HepG2 (cell line): ENCODE results near the gene FGF19. TPM values are rescaled to one million over a fixed set of nuclear protein-coding genes. Genes with fewer than 3 reads are reported as not detected.

Experiments
- ARHGAP35 ChIP-seq: sonication (generic); formaldehyde crosslinking; IDR thresholded peaks from 2 replicates; pipeline ENCODE4 v1.9.0; 2022; ENCODE audit warnings: mild to moderate bottlenecking, inconsistent platforms, moderate library complexity, missing genetic modification reagents, borderline replicate concordance
- EP300 ChIP-seq, 3 experiments: sonication (generic) in 1 of 3; formaldehyde crosslinking in 1 of 3; IDR thresholded peaks; 2 replicates each; pipeline versions ENCODE4 v1.5.1 to v1.6.1; 2011 to 2020; ENCODE audit warnings: low read depth in 2 of 3, low read length in 2 of 3, borderline replicate concordance in 1 of 3, improper control_type of control experiment in 1 of 3, mild to moderate bottlenecking in 1 of 3, missing genetic modification reagents in 1 of 3, moderate library complexity in 1 of 3
- FOSL2 ChIP-seq: sonication (generic); formaldehyde crosslinking; IDR thresholded peaks from 2 replicates; pipeline ENCODE4 v1.4.0; 2020; ENCODE audit warnings: missing genetic modification reagents
- HHEX ChIP-seq: IDR thresholded peaks from 2 replicates; pipeline ENCODE4 v1.6.1; 2016; ENCODE audit warnings: control low read depth
- HNF4A ChIP-seq: sonication (generic); formaldehyde crosslinking; IDR thresholded peaks from 2 replicates; pipeline ENCODE4 v1.4.0; 2020; ENCODE audit warnings: missing genetic modification reagents
- JUNB ChIP-seq: sonication (generic); formaldehyde crosslinking; IDR thresholded peaks from 2 replicates; pipeline ENCODE4 v1.8.0; 2022; ENCODE audit warnings: missing genetic modification reagents, mild to moderate bottlenecking, borderline replicate concordance
- KDM2A ChIP-seq: sonication (generic); formaldehyde crosslinking; IDR thresholded peaks from 2 replicates; pipeline ENCODE4 v1.4.0; 2020; ENCODE audit warnings: low read depth, missing genetic modification reagents, borderline replicate concordance
- REL ChIP-seq: sonication (generic); formaldehyde crosslinking; conservative IDR thresholded peaks from 2 replicates; pipeline ENCODE4 v1.8.0; 2022; ENCODE audit warnings: mild to moderate bottlenecking, missing genetic modification reagents, moderate library complexity
- SALL1 ChIP-seq: sonication (generic); formaldehyde crosslinking; IDR thresholded peaks from 2 replicates; pipeline ENCODE4 v1.8.0; 2022; ENCODE audit warnings: mild to moderate bottlenecking, missing genetic modification reagents
- SMARCE1 ChIP-seq: fragments of 450-650 bp; IDR thresholded peaks from 2 replicates; pipeline ENCODE4 v1.6.1; 2017; ENCODE audit warnings: borderline replicate concordance
- ZBTB8A ChIP-seq: sonication (generic); formaldehyde crosslinking; IDR thresholded peaks from 2 replicates; pipeline ENCODE4 v1.4.0; 2020; ENCODE audit warnings: mild to moderate bottlenecking, low read depth, missing genetic modification reagents, borderline replicate concordance
- ZKSCAN1 ChIP-seq: fragments of 150-350 bp; IDR thresholded peaks from 2 replicates; pipeline ENCODE4 v1.6.1; 2014; ENCODE audit warnings: low read length
- ZNF101 ChIP-seq: sonication (generic); formaldehyde crosslinking; IDR thresholded peaks from 2 replicates; pipeline ENCODE4 v1.4.0; 2020; ENCODE audit warnings: mild to moderate bottlenecking, low read depth, missing genetic modification reagents, borderline replicate concordance
- ZNF383 ChIP-seq: sonication (generic); formaldehyde crosslinking; IDR thresholded peaks from 2 replicates; pipeline ENCODE4 v1.4.0; 2020; ENCODE audit warnings: missing genetic modification reagents, mild to moderate bottlenecking, borderline replicate concordance
- ZNF44 ChIP-seq: sonication (generic); formaldehyde crosslinking; IDR thresholded peaks from 2 replicates; pipeline ENCODE4 v1.5.1; 2020; ENCODE audit warnings: mild to moderate bottlenecking, missing genetic modification reagents
- ZNF512B ChIP-seq: sonication (generic); formaldehyde crosslinking; IDR thresholded peaks from 2 replicates; pipeline ENCODE4 v1.5.1; 2020; ENCODE audit warnings: missing genetic modification reagents, mild to moderate bottlenecking, borderline replicate concordance
- ZNF558 ChIP-seq: sonication (generic); formaldehyde crosslinking; IDR thresholded peaks from 2 replicates; pipeline ENCODE4 v1.9.0; 2022; ENCODE audit warnings: mild to moderate bottlenecking, missing genetic modification reagents, borderline replicate concordance
- ZNF746 ChIP-seq: sonication (generic); formaldehyde crosslinking; IDR thresholded peaks from 2 replicates; pipeline ENCODE4 v1.8.0; 2022; ENCODE audit warnings: mild to moderate bottlenecking, missing genetic modification reagents
- ZNF782 ChIP-seq: sonication (generic); formaldehyde crosslinking; IDR thresholded peaks from 2 replicates; pipeline ENCODE4 v1.4.0; 2020; ENCODE audit warnings: missing genetic modification reagents, mild to moderate bottlenecking, borderline replicate concordance
- polyA plus RNA-seq, 8 experiments: library from polyadenylated mRNA; depleted of rRNA in 3 of 8; stranded (reverse) in 7 of 8; unstranded in 1 of 8; fragments of >200 nt; fragmentation: Illumina TruSeq in 4 of 8; extraction: Trizol in 4 of 8; gene quantifications; 2 replicates each; pipeline versions ENCODE4 v1.2.1 to v1.2.3, GENCODE V29; 2011 to 2016; ENCODE audit warnings: low read depth in 4 of 8, missing spikeins in 1 of 8, mixed read lengths in 1 of 8; ENCODE audit not compliant: insufficient read depth in 1 of 8
- total RNA-seq, 5 experiments: library from RNA; depleted of rRNA; stranded (reverse); fragments of >200 nt; fragmentation: Illumina TruSeq; extraction: Trizol; gene quantifications; 2 replicates each; pipeline ENCODE4 v1.2.3, GENCODE V29; 2016; ENCODE audit warnings: low read depth in 1 of 5
- TF ChIP-seq, protein P1 (sequence below): sonication (generic); formaldehyde crosslinking; IDR thresholded peaks from 2 replicates; pipeline ENCODE4 v1.5.1; 2020; ENCODE audit warnings: mild to moderate bottlenecking, missing genetic modification reagents
- TF ChIP-seq, protein P2 (sequence below): IDR thresholded peaks from 2 replicates; pipeline ENCODE4 v1.6.1; 2016; ENCODE audit warnings: missing compliant biosample characterization, missing genetic modification reagents, borderline replicate concordance

The FGF19 gene
- total and polyA plus RNA-seq, 2 of the 13 experiments (the other 11 are each of a cell fraction or from before 2014, with no cell fraction given) = 0.07 TPM; not detected in 1

DNA sequence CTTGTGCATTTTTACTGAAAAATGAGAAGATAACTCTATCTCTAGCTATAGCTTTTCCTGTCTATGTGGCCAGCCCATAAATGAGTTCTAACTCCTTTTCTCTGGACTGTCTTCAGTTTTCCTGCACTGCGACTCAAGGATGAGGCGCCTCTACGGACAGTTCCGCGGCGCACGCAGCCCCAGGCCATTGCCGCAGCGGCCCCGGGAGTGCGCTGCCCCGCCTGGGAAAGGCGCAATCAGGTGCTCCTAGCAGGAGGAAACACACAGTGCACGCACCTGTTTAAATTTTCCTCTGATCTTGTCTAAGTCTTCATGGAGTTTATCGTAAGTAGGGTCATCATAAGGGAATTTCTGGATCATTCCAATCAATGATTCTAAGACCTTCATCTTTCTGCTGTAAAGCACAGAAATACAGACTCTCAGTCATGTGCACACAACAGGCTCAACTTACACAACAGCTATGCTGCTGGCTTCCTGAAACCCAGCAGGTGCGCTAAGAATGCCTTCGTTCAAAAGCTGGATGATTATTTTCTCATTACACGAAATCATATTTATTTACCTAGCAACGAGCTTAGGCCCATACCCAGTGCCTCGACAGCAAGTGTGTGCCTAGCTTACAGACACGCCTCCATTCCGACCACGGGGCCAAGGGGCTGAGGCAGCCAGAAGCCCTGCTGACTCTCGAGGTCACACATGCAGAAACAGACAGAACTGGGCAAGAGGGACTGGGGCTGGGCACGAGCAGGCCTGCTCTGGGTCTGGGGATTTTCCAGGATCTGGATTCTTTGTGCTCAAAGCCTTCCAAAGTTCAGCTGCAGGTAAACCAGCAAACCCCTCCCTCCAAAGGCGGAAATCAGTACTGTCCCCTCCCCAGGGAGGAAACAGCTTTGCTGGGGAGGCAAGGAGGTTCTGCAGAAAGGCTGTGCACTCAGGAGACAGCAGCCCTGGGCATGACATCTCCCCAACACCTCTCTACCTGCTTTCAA, 35.9 kb downstream of the FGF19 start (continued):
- TF ChIP-seq EP300 (IDR thresholded peaks at IDR 0.05; ENCODE audit: low read depth in 2 of 2, low read length in 2 of 2) = peak in 1 of 2 experiments; percentile 59; a peak in 1 of 4 replicates
- peak; percentile 61; the same call in 1 of the 2 replicates for TF ChIP-seq EP300 (CRISPR knock-in tag; IDR thresholded peaks at IDR 0.05; ENCODE audit: borderline replicate concordance)
- no peak for TF ChIP-seq HHEX (CRISPR knock-in tag)
- no peak for TF ChIP-seq ZNF44 (CRISPR knock-in tag)
- TF ChIP-seq FOSL2 (CRISPR knock-in tag) = peak; percentile 67
- TF ChIP-seq KDM2A (CRISPR knock-in tag) = peak; percentile 93
- TF ChIP-seq ZKSCAN1 = no peak
- no peak for TF ChIP-seq ZNF383 (CRISPR knock-in tag)
- no peak for TF ChIP-seq ZBTB8A (CRISPR knock-in tag)
- TF ChIP-seq, protein P1, sequence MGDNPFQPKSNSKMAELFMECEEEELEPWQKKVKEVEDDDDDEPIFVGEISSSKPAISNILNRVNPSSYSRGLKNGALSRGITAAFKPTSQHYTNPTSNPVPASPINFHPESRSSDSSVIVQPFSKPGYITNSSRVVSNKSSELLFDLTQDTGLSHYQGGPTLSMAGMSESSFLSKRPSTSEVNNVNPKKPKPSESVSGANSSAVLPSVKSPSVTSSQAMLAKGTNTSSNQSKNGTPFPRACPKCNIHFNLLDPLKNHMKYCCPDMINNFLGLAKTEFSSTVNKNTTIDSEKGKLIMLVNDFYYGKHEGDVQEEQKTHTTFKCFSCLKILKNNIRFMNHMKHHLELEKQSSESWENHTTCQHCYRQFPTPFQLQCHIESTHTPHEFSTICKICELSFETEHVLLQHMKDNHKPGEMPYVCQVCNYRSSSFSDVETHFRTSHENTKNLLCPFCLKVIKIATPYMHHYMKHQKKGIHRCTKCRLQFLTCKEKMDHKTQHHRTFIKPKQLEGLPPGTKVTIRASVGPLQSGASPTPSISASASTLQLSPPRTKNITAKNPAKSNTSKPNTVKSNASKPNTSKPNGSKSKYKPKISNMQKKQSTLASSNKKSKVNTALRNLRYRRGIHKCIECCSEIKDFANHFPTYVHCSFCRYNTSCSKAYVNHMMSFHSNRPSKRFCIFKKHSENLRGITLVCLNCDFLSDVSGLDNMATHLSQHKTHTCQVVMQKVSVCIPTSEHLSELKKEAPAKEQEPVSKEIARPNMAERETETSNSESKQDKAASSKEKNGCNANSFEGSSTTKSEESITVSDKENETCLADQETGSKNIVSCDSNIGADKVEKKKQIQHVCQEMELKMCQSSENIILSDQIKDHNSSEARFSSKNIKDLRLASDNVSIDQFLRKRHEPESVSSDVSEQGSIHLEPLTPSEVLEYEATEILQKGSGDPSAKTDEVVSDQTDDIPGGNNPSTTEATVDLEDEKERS (CRISPR knock-in tag) = peak; percentile 77; the same call in 1 of the 2 replicates
- TF ChIP-seq HNF4A = peak; percentile 83
- TF ChIP-seq SALL1 (CRISPR knock-in tag) = peak; percentile 97
- no peak for TF ChIP-seq SMARCE1
- TF ChIP-seq ZNF746 = peak; percentile 85
- TF ChIP-seq REL (CRISPR knock-in tag) = 0 out of 2 replicates have a peak, but pooled peaks have one; percentile 34
- no peak for TF ChIP-seq ZNF512B (CRISPR knock-in tag)
- no peak for TF ChIP-seq ZNF101 (CRISPR knock-in tag)
- no peak for TF ChIP-seq JUNB (CRISPR knock-in tag)
- TF ChIP-seq, protein P2, sequence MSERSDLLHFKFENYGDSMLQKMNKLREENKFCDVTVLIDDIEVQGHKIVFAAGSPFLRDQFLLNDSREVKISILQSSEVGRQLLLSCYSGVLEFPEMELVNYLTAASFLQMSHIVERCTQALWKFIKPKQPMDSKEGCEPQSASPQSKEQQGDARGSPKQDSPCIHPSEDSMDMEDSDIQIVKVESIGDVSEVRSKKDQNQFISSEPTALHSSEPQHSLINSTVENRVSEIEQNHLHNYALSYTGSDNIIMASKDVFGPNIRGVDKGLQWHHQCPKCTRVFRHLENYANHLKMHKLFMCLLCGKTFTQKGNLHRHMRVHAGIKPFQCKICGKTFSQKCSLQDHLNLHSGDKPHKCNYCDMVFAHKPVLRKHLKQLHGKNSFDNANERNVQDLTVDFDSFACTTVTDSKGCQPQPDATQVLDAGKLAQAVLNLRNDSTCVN (CRISPR knock-in tag) = peak; percentile 94
- TF ChIP-seq ZNF782 (CRISPR knock-in tag) = 0 out of 2 replicates have a peak, but pooled peaks have one; percentile 32
- TF ChIP-seq ZNF558 (CRISPR knock-in tag) = peak; percentile 47; the same call in 1 of the 2 replicates
- TF ChIP-seq ARHGAP35 (CRISPR knock-in tag) = no peak
